Stimulated activated CD4-positive, alpha-beta T cell treated with anti-CD3 and anti-CD28 coated beads, Interleukin-4, amount 100 ng/mL, for 48 hours (primary cell): ENCODE data around the gene CCDC33.

ENCODE experiments used
- DNase-seq, 2 donors: peaks; one replicate each; pipeline ENCODE4 v3.0.0-alpha.2; 2020; ENCODE audit warnings: low read depth in 2 of 2

Gene CCDC33

GRCh38 chr15:74311734-74312444, 75.8 kb downstream of the CCDC33 start:
- DNase-seq = no peak

DNA sequence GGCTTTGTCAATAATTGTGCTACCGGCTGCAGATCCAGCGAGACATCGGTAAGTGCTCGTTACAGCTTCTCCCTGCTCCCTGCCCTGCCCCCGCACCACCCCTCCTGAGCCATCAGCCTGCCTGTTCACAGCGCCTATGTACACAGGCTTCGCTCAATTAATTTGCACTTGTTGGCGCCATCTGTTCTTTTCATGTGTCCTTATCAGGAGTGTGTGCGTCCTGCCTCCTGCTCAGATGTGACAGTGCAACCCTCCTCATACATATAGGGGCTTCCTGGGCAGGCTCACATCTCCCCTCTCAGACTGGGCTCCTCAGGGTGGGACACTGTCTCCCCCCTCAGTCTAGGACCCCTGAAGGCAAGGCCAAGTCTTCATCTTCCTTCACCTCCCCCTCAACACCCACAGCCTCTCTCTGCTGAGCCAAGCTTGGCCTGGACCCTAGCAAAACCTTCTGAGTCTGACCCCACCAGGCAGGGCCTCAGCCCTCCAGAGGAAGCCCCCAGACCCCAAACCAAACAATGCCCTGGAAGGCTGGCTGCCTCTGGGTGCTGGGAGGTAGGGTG, 76.4 kb downstream of the CCDC33 start:
- DNase-seq = no peak

- no peak for DNase-seq
Measured at GRCh38 chr15:74313889-74314288, 77.8 kb downstream of the CCDC33 start.

DNA sequence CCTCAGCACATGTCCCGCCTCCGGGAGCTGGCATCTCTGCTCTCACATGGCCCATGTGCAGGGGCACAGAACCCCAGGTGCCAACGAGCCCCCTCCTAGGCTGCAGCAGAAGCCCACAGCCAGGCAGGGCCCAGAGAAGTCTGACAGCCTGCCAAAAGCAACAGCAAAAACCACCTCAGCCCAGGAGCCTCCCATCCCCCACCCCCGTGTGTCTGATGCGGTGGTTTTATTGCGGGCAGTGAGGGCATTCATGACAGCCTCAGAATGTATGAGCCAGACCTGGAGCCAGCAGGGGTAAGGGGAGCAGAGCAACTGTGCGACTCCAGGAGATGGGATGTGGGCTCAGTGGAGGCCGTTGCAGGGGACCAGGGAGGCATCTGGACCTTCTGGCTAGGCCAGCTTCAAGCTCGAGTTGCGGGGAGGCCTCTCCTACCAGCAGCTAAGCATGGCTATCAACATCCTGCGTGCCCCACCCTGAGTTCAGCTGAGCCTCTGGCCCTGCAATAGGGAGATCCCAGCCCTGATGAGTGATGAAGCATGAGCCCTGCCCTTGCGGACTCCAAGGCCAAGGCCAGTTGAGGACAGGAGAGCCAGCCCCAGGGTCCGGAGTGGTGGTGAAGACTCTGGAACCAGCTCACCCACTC, 78.8 kb downstream of the CCDC33 start:
- DNase-seq = peak; percentile 10 to 19

- no peak for DNase-seq
Measured at GRCh38 chr15:74315626-74316025, 79.5 kb downstream of the CCDC33 start.

DNA sequence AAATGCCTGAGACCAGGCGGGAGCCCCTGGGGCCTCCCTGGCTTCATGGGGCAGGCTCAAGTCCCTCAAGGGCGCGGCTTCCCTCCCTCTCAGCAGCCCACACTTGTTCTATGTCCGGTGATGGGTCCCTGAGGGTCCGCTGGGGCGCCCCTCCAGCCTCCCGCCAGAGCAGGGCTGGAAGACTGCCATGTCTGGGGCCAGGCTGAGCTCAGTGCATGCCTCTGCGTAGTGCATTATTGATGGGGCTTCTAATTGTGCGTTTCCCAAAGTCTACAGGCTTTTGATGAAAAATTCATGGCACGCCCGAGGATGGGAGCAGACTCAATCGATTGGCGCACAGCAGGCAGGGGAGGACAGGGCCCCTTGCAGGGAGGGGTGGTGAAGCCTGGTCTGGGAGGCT, 80.0 kb downstream of the CCDC33 start:
- no peak for DNase-seq

DNA sequence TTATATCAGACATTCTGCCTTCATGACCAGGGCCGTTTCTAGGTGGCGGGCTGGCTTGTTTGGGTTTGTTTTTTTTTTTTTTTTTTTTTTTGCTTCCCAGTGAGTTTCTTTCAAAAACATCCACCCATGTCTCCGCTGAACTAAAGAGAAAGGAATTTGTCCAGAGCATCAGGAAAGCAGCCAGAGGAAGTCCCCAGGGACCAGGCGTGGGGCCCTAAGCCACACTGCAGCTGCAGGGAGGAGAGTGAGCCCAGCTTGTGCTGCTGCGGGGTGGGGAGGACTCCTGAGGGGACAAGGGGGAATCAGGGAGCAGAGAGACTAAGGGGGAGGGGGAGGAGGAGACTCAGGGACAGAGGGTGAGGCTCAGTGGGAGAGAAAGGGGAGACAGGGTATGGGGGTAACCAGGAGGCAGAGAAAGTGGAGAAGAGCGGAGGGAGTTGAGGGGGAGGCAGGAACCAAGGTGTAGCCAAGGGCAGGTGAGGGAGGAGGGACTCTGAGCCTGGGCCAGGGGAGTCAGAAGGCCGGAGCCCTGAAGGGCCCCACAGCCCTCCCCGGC, 81.8 kb downstream of the CCDC33 start:
- DNase-seq = no peak

DNA sequence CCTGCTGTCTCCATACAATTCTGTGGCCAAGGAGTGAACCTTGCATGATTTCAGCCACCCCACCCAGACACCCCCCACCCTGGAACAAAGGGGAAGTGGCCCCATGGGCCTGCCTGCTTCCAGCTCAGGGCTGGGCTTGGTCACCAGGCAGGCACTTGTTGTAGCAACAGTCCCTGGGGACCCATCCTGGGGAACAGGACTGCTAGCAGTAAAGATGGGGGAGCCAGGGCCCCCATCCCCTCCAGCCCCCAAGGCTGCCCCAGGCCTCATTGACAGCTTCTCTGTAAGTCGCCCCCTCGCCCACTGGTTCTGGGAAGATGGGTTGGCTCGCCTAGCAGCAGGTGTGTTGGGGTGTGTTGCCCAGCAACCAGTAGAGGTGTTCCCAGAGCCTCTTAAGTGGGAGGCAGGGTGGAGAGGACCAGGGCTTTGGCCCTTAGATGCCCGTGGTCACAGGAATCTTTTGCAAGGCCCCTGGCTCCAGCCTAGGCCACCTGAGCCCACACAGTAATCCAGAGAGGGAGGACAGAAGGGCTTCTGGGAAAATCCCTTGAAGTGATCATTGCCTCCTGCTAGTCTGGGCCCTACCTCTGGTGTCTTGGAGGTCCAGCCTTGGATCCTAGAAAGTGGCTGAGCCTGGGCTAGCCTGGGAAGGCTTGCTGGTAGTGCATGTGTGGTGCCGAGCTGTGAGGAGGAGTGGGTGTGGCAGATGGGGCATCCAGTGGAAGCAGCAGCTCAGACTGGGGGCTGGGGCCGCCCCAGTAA, 82.4 kb downstream of the CCDC33 start:
- DNase-seq = no peak

DNA sequence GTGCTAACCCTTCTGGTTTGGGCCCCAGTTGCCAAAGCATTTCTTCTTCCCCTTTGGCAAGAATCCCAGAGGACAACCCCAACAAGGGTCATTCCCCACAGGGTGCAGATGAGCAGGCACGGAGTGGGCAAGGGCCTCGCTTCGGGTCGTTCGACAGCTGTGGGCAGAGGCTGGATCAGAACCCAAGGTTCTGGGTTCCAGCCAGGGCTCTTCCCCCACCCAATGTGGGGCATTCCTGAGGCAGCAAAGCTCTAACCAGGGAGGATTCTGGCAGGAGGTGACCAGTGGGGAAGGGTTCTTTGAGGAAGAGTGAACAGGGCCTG, 83.0 kb downstream of the CCDC33 start:
- DNase-seq = no peak

DNA sequence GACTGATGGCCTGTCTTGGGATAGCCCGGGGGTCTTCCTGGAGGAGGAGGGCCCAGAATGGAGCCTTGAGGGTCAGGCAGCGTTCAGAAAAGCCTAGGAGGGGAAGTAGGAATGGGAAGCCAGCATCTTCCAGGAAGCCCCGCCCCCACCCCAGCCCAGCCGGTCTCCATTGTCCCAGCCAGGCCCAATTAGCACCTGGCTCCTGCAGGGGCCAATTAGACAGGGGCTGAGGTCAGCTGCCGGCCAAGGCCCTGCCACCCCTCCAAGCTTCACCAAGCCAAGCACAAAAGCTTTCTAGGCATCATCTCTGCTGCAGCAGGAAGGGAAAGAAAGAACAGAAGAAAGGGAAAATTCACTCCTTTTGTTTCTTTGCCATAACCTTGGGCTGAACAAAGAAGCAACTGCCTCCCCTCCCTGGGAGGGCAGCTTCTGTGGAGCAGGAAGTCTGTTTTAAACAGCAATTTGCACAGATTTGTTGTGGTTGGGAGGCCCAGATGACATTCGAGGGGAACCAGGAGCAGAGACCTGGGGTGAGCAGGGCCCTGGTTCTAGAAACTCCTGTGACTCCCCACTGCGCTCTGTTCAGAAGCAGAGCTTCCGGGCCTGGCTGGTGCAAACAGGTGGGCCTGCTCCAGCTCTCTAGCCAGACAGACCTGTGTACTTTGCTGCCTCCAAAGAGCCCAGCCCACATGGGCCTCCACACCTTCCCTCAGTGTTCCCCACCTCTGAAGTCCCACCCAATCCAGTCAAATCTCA, 83.6 kb downstream of the CCDC33 start:
- no peak for DNase-seq

- DNase-seq = peak in 1 of 2 donors; percentile 21
Measured at GRCh38 chr15:74320352-74321247, 84.5 kb downstream of the CCDC33 start.

DNA sequence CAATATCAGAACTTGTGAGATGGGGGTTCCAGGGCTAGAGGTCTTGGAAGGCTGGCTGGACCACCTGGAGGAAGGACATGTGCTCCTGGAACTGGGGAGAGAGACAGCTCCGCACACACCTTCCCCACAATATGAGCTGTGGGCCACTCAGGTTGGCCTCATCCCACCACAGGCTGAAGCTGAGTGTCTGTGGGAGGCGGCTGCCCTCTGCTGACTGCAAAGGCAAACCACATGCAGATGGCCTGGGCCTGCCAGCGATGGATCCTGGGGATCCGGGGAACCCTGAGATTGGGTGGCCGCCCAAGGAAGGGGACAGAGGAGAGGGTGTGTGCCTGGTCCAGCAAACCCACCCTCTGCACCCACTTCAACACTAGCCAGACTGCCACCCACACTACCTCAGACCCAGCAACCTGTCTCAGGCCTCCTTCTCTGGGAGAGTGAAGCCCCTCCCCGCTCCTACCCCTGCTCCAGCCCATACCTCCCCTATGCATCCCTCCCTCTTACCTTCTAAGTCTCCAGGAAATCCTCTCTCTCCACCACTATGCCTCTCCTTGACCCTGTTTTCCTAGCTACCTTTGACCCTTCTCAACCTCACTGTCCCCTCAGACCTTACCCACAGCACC, 86.5 kb downstream of the CCDC33 start:
- DNase-seq = peak; percentile 47 to 52

GRCh38 chr15:74324714-74325113, 88.6 kb downstream of the CCDC33 start:
- DNase-seq = no peak

DNA sequence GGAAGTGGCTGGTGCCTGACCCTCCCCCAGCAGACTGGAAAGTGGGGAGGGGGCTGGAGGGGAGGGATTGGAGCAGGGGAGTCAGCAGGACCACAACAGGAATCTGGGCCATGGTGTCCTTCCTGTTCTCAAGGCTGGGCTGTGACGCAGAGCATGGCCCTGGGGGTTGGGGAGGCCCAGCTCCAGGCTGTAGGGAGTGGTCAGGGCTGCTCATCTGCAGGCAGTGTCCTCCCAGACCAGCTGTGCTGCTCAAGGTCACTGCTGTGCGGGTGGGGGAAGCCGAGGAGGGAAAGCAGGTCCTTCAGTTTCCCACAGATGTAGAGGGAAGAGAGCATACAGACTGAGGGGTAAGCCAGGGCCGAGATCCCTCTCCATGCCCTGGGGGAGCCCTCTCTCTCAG, 90.6 kb downstream of the CCDC33 start:
- DNase-seq = no peak

GRCh38 chr15:74327756-74328155, 91.6 kb downstream of the CCDC33 start:
- no peak for DNase-seq

DNA sequence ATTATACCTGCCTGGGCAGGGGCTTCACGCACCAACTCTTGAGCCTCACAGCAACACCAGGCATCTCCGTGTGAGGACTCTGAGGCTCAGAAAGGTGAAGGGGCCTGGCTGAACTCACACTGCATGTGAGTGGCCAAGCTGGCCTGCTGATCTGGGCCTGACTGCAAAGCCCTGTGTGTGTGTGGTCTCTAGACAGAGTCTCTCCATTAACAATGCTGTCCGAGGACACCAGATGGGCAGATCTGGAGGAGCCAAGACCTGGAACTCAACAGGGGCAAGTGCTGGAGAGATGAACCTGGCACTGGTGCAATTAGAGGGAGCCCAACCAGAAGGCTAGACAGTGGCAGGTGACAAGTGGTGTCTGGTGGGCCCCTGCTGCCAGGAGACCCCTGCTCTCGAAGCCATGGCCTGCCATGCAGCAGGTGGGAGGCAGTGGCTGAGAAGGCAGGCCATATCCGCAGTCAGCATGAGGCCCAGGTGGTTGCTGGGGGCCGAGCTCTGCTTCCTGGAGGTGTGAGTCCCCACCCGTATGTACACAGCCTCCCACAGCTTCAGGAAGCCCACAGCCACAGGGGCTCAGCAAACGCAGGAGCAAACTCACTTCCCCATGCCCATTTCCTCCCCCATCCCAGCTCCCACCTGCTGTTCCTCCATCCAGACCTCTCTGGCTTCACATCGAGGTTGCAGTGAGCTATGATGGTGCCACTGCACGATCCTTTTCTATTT, 92.4 kb downstream of the CCDC33 start:
- no peak for DNase-seq

DNA sequence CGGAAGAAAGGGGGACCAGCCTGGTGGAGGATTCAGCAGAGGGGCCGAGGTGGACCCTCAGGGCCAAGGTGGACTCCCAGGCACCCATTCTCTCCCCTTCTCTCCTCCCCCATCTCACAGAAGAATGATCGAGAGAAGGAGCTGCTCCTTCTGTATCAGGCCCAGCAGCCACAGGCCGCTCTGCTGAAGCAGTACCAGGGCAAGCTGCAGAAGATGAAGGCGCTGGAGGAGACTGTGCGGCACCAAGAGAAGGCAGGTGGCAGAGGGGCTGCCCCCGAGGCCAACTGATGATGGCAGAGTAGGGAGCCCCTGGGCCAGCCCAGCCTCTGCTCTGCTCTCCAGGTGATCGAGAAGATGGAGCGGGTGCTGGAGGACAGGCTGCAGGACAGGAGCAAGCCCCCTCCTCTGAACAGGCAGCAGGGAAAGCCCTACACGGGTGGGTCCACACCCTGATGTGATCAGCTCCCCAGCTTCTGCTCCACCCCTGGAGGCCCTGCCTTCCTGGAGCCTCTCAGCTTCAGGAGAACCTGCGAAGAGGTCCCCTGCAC, 94.8 kb downstream of the CCDC33 start:
- no peak for DNase-seq

- DNase-seq = no peak
Measured at GRCh38 chr15:74332011-74332410, 95.9 kb downstream of the CCDC33 start.

GRCh38 chr15:74332611-74333010, 96.5 kb downstream of the CCDC33 start:
- DNase-seq = no peak
